GM12801 (cell line): ENCODE results near the gene CHM.

Experiments used
- TF ChIP-seq, protein P1 (sequence below): IDR thresholded peaks from one replicate; pipeline ENCODE4 v1.5.1; 2011; ENCODE audit warnings: control low read depth; ENCODE audit not compliant: insufficient read length; ENCODE audit errors: extremely low read depth

CHM gene

DNA sequence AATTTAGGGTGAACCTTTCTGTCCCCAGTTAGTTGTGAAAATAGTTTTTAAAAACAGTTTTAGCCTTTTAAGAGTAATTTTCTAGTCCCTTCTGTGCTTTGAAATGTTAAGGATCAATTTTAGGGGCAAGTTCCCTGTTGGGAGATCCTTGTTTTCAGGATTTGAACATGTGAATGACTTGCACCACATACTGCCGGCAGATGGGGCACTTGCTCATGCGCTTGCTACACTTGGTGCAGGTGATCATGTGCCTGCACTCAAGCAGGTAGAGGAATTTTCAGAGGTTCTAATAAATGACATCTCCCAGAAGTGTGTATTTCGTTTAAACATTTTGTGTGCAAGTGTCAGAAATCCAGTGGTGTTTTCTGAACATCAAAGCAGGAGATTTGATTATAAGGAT lies 195.9 kb downstream of the CHM start:
- TF ChIP-seq, protein P1, sequence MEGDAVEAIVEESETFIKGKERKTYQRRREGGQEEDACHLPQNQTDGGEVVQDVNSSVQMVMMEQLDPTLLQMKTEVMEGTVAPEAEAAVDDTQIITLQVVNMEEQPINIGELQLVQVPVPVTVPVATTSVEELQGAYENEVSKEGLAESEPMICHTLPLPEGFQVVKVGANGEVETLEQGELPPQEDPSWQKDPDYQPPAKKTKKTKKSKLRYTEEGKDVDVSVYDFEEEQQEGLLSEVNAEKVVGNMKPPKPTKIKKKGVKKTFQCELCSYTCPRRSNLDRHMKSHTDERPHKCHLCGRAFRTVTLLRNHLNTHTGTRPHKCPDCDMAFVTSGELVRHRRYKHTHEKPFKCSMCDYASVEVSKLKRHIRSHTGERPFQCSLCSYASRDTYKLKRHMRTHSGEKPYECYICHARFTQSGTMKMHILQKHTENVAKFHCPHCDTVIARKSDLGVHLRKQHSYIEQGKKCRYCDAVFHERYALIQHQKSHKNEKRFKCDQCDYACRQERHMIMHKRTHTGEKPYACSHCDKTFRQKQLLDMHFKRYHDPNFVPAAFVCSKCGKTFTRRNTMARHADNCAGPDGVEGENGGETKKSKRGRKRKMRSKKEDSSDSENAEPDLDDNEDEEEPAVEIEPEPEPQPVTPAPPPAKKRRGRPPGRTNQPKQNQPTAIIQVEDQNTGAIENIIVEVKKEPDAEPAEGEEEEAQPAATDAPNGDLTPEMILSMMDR = no peak

DNA sequence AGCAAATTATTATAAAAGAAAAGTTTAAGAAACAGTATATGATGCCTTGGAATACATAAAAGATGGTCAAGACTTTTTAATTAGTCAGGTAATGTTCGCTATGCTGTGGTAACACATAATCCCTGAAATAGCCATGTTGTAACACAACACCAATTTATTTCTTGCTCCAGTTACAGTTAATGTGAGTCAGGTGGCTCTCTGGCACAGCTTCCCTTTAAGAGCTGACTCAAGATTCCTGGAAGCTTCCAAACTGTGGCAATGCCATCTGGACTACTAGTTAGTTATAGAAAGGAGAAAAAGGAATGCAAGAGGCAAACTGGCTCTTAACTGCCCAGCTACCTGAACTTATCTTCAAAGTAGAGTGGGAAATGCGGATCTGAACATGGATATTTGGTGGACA lies 210.5 kb downstream of the CHM start:
- TF ChIP-seq, protein P1 = no peak

DNA sequence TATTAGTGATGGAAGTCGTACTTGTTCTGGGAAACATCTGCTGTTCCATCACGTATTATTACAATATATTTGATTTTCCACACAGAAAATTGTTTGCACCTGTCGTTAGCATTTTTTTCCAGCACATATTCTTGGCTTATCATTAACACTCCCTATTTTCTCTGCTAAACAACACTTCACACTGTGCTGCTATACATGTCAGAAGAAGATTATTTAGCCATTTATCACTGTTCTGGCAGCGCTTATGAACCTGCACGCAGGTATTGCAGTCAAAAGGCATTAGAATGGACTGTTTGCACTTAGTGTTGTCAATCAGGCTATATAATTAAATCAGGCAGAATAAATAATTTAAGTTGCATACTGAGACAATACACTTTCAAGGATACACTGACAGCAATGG lies 218.6 kb downstream of the CHM start:
- TF ChIP-seq, protein P1 = no peak

DNA sequence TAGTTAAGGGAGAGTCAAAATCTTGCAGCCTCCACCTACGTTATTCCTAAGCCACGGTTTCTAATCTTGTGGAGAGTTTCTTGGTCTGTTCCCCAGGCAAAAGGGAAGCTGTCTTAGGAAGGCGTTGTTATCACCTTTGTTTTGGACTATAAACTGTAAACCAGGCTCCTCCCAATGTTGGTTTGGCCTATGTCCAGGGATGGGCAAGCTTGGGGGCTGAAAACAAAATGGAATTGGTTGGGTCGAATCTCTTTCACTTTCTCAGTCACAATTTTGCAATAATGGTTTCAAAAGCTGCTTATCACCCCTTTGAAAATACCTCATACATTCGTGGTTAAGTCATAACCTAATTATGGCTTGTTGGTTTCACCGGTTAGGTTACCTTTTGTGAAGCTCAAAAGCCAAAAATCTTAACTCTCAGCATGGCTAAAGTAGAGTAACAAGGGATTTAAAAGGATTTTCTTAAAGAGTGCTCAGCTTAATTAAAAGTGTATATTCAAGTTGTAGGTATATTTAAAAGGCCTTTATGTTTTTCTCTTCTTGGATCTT lies 232.1 kb downstream of the CHM start:
- TF ChIP-seq, protein P1 = no peak
